Breast epithelium (tissue), 3 donors: ENCODE data around the gene IKZF2.
"Not testable (repeated sequence)": the region's sequence is repeated elsewhere in the genome, so short reads cannot be mapped to it uniquely, and the experiment has no call there.

ENCODE experiments used
- CTCF ChIP-seq, 3 donors: fragments of 450-650 bp; IDR thresholded peaks; one replicate each; pipeline ENCODE4 v1.5.1; 2016 to 2017; ENCODE audit warnings: antibody characterized with exemption in 3 of 3, mild to moderate bottlenecking in 3 of 3, moderate library complexity in 3 of 3
- POLR2A ChIP-seq: fragments of 450-650 bp; IDR thresholded peaks from one replicate; pipeline ENCODE4 v1.6.1; 2016; ENCODE audit warnings: antibody characterized with exemption, mild to moderate bottlenecking, moderate library complexity
- POLR2AphosphoS5 ChIP-seq, 3 donors: sonication (generic); formaldehyde crosslinking; IDR thresholded peaks; one replicate each; pipeline ENCODE4 v1.6.1; 2017; ENCODE audit warnings: antibody characterized with exemption in 3 of 3

- not testable (repeated sequence) for TF ChIP-seq CTCF (IDR thresholded peaks at IDR 0.05); POLR2AphosphoS5 (IDR thresholded peaks at IDR 0.05); POLR2A
These were observed 130.5 kb downstream of the IKZF2 start for GRCh38 chr2:213020913-213021312.
